Choroid plexus epithelial cell (primary cell): Measurements from ENCODE around the gene PAFAH1B1.
"Not testable (repeated sequence)": the region's sequence is repeated elsewhere in the genome, so short reads cannot be mapped to it uniquely, and the experiment has no call there.

ENCODE experiments used
- DNase-seq: peaks from one replicate; pipeline ENCODE4 v3.0.0-alpha.2; 2010; ENCODE audit warnings: low read depth
- H3K4me3 ChIP-seq: 2 replicates; pipeline ENCODE4 v1.5.1; 2011; ENCODE audit warnings: low read depth, mild to moderate bottlenecking, control low read depth, low read length, moderate library complexity
- TF ChIP-seq, protein P1 (sequence below): conservative IDR thresholded peaks from 2 replicates; pipeline ENCODE4 v1.5.1; 2011; ENCODE audit warnings: low read depth, mild to moderate bottlenecking, control low read depth, inconsistent platforms, low read length, moderate library complexity

PAFAH1B1 gene

GRCh38 chr17:2672026-2672425, 78.6 kb downstream of the PAFAH1B1 start:
- no peak overlapping the region for H3K4me3 ChIP-seq
- DNase-seq = no peak
- TF ChIP-seq, protein P1, sequence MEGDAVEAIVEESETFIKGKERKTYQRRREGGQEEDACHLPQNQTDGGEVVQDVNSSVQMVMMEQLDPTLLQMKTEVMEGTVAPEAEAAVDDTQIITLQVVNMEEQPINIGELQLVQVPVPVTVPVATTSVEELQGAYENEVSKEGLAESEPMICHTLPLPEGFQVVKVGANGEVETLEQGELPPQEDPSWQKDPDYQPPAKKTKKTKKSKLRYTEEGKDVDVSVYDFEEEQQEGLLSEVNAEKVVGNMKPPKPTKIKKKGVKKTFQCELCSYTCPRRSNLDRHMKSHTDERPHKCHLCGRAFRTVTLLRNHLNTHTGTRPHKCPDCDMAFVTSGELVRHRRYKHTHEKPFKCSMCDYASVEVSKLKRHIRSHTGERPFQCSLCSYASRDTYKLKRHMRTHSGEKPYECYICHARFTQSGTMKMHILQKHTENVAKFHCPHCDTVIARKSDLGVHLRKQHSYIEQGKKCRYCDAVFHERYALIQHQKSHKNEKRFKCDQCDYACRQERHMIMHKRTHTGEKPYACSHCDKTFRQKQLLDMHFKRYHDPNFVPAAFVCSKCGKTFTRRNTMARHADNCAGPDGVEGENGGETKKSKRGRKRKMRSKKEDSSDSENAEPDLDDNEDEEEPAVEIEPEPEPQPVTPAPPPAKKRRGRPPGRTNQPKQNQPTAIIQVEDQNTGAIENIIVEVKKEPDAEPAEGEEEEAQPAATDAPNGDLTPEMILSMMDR = no peak

DNA sequence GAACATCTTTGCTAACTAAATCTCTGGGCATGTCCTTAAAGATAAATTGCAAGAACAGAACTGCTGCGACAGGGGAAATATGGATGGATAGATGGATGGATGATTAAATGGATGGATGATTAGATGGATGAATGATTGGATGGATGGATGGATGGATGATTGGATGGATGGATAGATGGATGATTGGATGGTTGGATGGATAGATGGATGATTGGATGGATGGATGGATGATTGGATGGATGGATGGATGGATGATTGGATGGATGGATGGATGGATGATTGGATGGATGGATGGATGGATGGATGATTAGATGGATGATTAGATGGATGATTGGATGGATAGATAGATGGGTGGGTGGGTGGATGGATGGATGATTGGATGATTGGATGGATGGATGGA, 85.8 kb downstream of the PAFAH1B1 start:
- H3K4me3 ChIP-seq, DNase-seq: not testable (repeated sequence)

DNA sequence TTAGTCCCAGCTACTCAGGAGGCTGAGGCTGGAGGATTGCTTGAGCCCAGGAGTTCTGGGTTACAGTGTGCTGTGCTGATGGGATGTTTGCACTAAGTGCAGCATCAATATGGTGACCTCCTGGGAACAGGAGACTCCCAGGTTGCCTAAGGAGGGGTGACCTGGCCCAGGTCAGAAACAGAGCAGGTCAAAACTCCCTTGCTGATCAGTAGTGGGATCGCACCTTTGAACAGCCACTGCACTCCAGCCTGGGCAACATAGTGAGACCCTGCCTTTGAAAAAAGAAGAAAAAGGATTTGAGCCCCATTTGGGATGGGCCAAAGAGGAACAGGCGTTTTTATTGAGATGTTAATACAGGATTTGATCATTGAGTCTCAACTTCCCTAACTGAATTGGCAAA, 87.5 kb downstream of the PAFAH1B1 start:
- no peak for DNase-seq
- no peak overlapping the region for H3K4me3 ChIP-seq
- TF ChIP-seq, protein P1 = no peak

DNA sequence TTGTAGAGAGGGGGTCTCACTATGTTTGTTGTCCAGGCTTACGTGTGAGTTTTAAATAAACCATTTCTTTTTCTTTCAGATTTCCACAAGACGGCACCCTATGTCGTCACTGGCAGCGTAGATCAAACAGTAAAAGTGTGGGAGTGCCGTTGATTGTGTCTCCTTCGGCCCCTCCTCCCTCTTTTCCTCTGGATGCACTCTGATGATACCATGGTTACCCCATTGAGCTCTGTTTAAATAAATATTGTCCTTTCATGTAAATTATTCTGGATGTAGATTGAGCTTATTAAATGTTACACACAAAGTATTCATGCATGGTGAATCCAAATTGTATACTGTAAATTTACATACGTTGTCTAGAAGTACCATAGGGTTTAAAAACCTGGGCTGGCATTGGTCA, 88.2 kb downstream of the PAFAH1B1 start:
- DNase-seq = no peak
- no peak overlapping the region for H3K4me3 ChIP-seq
- TF ChIP-seq, protein P1 = no peak

- TF ChIP-seq, protein P1 = no peak
- no peak overlapping the region for H3K4me3 ChIP-seq
- DNase-seq = peak; percentile 49
Observed at GRCh38 chr17:2682176-2682938, 88.9 kb downstream of the PAFAH1B1 start.

DNA sequence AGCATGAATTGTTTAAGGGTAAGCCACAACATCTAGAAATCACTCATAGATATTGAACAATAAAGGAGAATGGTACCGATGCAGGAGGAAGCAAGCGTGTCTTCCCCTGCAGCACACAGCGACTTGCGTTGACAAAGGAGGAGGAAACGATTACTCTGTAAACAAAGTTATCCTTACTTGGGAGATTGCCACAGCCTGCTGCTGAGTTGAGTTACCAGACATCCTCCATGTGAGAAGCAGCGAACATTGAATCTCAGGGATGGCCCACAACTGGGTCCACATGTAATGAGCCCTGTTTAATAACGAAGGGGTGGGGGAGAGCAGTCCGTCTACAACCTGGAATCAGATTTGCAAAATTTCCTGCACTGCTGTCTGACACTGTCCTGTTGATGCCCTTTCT, 90.5 kb downstream of the PAFAH1B1 start:
- TF ChIP-seq, protein P1 = no peak
- H3K4me3 ChIP-seq = no peak overlapping the region
- peak; percentile 65 for DNase-seq

- TF ChIP-seq, protein P1 = no peak
- H3K4me3 ChIP-seq = no peak overlapping the region
- DNase-seq = no peak
Observed at GRCh38 chr17:2684549-2684948, 91.1 kb downstream of the PAFAH1B1 start.
